KBM-7 (cell line): ENCODE results near the gene MADD.

Source experiments
- DNase-seq: peaks from one replicate; pipeline ENCODE4 v3.0.0-alpha.2; 2015
- in situ Hi-C: fragments of 300-500 bp; cut with MboI; formaldehyde crosslinking; loops from 2 replicates; pipeline ENCODE4 v1.14.3; 2020; ENCODE audit warnings: low sequenced_read_pairs, low pct_unique_long_range_greater_than_20kb, mixed read lengths

Gene MADD

DNA sequence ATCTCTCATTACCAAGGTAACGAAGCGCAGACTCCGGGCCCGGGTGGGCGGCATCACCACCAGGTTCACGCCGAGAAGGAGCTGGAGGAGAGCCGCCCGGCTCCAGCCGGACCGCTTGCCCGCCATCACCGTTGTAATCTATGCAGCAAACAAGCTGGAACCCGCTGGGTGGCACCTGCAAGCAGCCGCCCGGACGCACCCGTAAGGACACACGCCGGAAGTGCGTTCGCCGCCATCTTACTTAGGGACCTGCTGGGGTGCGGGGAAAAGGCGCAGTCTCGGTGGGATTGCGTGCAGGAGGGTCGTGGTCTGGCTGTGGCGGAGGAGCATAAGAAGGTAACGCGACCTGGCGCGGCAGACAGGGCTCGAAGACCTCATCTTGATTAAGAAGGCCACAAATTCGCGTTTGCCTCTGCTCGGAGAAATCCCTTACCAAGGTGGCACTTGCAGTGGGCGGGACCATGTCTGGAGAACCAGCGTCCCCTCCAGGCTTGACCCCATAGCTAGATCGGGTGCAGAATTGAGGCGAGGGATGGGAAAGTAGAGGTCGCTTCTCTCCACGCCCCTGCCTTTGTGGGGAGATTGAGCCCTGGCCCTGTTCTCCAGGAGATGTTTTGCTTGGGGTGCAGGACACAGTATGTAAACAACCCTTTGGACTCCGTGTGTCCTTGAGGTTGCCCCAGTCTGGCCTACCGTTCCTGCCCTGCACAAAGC lies 21.1 kb upstream of the MADD start, which contains the start of gene ACP2:
Gene ACP2, minus strand, starts transcription at position 151 of the 714 bp plus-strand sequence. Its CDS starts 25 bp downstream, at position 126.
- peak; percentile 93 for DNase-seq
- in situ Hi-C loops: no loop called here

DNA sequence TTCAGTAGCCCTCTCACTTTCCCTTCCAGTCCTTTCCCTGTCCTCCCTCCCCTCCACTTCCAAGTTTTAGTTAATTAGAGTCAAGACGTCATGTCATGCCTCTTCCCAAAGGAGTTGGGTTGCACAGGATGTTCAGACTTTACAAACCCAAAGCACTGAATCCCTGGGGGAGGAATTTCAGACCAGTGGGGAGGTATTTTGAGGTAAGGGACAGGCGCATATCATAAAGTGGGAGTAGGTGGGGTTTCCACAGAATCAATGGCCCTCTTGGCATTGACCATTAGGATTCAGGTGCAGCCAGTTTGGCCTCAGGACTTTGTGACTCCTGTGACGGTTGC lies 20.6 kb upstream of the MADD start:
- in situ Hi-C loops: no loop called here
- no peak for DNase-seq

DNA sequence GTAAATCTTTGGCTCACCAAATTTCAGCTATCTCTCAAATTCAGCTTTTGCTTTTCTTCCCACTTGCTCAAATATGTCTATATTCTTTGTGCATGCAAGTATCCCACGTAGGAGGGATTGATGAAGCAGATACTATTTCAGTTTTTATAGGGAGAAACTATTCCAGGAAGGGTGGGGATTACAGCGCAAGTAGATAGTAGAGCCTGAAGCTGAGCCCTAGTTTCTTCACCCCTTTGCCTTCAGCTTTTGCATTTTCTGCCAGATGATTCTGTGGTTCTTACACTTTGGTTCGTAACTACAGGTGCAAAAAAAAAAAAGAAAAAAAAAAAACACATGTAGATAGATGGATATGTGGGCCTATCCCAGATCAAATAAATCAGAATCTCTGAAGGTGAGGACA lies 18.2 kb upstream of the MADD start:
- in situ Hi-C loops: loop anchor here (25.0 kb wide), 2 partner anchors 89 to 161 kb away; partner anchors contain the start of gene SLC39A13
- DNase-seq: no peak

DNA sequence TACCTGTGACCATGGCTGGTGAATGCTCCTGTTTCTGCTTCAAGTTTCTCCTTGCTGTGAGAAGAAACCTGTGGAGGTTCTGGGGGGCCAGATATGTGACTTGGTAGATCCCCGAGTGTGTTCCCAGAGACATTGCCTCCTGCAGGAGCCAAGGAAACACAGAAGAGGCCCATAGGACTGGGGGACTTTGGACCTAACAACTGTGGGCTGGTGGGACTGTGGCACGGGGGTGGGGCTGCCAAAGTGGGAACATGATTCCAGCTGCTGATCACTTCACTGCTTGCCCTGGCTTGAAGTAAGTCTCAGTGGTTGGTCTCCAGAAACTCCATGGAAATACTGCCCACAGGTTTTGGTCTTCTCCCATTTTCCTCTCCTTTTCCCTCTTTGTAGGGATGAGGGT lies 16.3 kb upstream of the MADD start:
- no peak for DNase-seq
- in situ Hi-C loops: loop anchor here (25.0 kb wide), 2 partner anchors 91 to 159 kb away; partner anchors contain the start of gene SLC39A13

DNA sequence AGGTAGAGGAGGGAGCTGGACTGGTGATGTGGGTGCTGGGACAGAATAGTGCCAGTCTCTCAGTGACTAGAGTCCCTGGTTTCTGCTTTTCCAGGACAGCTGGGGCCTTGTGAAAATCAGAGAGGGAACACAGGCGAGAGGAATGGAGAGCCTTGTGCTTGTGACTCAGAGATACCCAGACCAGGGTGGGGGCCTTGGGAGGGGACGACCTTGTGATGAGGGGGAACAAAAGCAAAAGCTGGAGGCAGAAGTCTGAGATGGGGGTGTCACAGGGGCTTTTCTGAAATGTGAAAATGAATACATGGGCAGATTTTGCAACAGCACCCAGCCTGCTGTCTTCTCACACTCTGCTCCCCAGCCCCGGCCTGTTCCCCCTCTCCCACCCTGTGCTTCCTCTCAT lies 15.5 kb upstream of the MADD start:
- DNase-seq: no peak
- in situ Hi-C loops: loop anchor here (25.0 kb wide), 2 partner anchors 92 to 158 kb away; partner anchors contain the start of gene SLC39A13

DNA sequence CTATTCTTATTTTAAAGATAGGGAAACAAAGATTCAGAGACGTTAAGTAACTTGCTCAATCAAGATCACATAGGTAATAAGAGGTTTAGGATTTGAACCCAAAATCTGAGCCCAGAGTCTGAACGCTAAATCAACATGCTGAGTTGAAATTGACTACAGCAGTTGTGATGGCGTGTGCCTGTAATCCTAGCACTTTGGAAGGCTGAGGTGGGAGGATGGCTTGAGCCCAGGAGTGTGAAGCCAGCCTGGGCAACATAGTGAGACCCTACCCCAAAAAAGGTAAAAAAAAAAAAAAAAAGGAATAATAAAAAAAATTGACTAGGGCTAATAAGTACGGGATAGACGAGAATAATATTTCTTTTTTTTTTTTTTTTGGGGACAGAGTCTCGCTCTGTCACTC lies 13.6 kb upstream of the MADD start:
- in situ Hi-C loops: loop anchor here (25.0 kb wide), 2 partner anchors 94 to 156 kb away; partner anchors contain the start of gene SLC39A13
- no peak for DNase-seq

DNA sequence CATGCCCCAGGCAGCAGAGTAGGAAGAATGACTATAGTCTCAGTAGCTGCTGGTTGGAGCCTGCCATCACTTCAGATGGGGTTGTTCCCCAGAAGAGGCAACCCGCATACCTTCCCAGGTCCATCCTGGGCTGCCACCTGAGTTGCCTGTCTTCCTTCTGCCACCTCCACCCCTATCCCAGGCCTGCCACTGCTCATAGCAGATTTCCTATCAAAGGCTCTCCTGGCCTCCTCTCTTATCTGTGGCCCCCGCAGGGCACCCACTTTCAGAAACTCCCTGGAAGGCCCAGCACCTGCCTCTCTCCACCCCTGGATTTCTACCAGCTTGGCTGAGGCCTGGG lies 12.8 kb upstream of the MADD start:
- DNase-seq: no peak
- in situ Hi-C loops: loop anchor here (25.0 kb wide), 2 partner anchors 95 to 155 kb away; partner anchors contain the start of gene SLC39A13

DNA sequence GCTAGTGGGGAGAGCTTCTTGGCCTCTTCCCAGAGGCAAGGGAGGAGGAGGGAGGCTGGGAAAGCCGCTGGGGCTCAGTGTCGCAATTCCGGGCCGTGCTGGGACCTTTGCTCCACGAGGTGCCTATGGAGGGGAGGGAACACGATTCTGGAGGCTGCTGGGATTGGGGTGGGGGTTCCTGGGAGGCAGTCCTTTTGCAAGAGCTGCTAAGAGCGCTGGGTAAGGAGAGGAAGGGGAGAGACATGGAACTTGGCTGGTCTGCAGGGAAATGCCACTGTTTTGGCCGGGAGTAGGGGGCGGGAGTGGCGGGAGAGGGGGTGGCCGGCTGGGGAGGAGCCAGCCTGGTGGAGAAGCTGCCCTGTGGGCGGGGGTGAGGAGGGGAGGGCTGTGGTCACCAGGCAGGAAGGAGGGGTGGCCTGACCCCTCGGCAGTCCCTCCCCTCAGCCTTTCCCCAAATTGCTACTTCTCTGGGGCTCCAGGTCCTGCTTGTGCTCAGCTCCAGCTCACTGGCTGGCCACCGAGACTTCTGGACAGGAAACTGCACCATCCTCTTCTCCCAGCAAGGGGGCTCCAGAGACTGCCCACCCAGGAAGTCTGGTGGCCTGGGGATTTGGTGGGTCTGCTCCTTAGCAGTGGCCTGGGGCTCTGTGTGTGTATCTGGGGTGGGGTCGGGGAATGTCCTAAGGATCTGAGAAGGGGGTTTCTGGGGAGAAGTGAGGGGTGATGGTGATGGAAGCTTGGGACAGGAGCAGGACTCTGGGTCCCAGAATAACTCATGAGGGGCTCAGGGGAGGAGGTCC lies 12.2 kb upstream of the MADD start, which contains the start of gene NR1H3:
Gene NR1H3, plus strand, starts transcription at position 480 of the 800 bp plus-strand sequence. CDS start 1,221 bp downstream, outside the sequence.
- DNase-seq: peak; percentile 68
- in situ Hi-C loops: loop anchor here (25.0 kb wide), 2 partner anchors 95 to 155 kb away; partner anchors contain the start of gene SLC39A13

DNA sequence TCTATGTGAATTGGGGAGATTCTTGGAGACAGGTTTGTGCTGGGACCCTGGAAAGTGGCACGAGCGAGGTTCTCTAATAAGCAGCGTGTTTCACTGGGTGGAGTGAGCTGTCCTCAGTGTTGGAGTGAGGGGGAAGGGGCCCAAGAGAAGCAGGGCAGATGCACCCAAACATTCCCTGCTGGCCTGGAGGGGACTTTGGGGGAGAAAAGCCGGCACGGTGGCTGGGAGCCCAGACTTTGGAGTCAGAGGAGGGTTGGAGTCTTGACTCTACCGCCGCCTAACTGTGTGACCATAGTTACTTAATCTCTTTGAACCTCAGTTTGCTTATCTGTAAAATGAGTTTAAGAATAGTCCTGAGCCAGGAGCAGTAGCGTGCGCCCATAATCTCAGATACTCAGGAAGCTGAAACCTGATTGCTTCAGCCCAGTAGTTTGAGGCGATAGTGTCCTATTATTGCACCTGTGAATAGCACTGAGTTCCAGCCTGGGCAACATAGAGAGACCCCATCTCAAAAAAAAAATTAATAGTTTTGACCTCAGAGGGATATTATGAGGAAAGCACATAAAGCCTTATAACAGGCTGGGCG lies 11.5 kb upstream of the MADD start:
- in situ Hi-C loops: loop anchor here (25.0 kb wide), 2 partner anchors 96 to 154 kb away; partner anchors contain the start of gene SLC39A13
- DNase-seq: no peak

DNA sequence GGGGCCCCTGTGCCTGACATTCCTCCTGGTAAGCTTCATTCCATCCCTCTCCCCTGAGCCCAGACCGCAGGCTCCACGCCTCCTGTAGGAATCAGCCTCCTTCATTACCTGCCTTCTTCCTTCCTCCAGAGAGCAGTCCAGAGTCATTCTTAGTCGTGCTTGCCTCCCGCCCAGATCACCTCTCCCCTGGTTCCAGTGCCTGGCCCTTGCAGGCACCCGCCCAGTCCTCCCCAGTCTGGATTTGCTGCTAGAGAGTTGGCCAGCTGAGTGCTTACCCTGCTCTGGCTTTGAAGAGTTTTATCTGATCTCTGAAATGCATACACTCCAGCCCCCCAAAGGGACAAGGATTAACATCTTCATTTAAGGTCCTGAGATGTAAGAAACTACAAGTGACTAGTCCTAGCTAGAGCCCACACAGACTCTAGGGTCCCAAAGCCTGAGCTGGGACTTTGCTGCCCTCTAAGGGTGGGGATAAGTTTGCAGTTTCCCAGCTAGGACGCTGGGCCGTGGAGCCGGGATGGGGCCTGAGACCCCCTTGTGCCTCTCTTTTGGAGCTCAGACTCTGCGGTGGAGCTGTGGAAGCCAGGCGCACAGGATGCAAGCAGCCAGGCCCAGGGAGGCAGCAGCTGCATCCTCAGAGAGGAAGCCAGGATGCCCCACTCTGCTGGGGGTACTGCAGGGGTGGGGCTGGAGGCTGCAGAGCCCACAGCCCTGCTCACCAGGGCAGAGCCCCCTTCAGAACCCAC lies 10.5 kb upstream of the MADD start:
- in situ Hi-C loops: loop anchor here (25.0 kb wide), 2 partner anchors 97 to 153 kb away; partner anchors contain the start of gene SLC39A13
- peak; percentile 65 for DNase-seq

DNA sequence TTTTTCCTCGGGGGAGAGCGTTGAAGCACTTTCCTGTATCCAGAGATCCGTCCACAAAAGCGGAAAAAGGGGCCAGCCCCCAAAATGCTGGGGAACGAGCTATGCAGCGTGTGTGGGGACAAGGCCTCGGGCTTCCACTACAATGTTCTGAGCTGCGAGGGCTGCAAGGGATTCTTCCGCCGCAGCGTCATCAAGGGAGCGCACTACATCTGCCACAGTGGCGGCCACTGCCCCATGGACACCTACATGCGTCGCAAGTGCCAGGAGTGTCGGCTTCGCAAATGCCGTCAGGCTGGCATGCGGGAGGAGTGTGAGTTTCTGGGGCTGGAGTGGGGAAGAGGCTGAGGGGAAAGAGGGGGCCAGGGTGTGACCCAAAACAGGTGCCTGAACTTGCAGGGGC lies 9.6 kb upstream of the MADD start:
- in situ Hi-C loops: loop anchor here (25.0 kb wide), 2 partner anchors 98 to 152 kb away; partner anchors contain the start of gene SLC39A13
- DNase-seq: no peak

DNA sequence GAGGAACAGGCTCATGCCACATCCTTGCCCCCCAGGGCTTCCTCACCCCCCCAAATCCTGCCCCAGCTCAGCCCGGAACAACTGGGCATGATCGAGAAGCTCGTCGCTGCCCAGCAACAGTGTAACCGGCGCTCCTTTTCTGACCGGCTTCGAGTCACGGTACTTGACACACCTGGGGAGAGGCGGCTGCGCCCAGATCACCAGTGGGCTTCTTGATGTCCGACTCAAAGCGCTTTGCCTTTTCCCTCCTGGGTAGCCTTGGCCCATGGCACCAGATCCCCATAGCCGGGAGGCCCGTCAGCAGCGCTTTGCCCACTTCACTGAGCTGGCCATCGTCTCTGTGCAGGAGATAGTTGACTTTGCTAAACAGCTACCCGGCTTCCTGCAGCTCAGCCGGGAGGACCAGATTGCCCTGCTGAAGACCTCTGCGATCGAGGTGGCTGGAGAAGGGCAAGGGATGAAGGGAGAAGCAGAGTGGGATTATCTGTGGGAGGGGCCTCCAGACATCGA lies 8.6 kb upstream of the MADD start:
- in situ Hi-C loops: loop anchor here (25.0 kb wide), 2 partner anchors 99 to 151 kb away; partner anchors contain the start of gene SLC39A13

DNA sequence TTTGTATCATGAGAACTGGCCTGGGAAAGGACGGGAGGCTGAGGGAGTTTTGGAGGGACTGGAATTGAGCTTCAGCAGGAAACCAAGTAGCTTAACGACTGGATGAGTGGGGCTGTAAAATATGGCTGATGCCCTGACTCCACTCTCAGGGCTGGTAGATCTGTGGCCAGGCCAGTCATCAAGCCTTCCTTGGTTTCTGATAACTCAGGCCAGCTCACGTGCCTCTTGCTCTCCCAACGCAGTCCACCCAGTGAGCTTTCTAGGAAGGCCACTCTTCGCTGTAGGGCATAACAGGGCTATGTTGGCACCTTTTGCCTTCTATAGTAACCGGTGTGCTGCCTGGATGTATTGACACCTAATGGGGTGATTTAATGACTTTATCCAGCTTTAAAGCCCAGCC lies 5.8 kb upstream of the MADD start:
- in situ Hi-C loops: loop anchor here (25.0 kb wide), 2 partner anchors 102 to 148 kb away; partner anchors contain the start of gene SLC39A13
- no peak for DNase-seq

More for the DNA sequence above, 8.6 kb upstream of the MADD start:
- DNase-seq: no peak

DNA sequence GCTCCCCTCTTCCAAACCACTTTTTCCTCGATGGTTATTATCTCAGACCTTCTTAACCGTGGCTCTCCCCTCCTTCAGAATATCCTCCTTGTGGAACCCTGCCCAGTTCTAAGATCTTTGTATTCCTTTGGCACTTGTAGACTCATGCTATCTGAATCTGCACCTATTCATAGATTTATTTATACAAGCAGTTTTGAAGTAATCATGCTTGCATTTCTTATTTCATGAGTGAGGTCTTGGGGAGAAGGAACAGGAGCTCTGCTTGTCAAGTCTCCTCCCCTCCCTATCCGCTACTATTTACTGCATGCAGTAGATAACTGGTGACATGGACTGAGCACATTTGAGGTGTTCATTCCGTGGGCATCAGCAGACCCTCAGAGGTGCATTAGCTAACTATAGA lies 5.4 kb upstream of the MADD start:
- DNase-seq: no peak

DNA sequence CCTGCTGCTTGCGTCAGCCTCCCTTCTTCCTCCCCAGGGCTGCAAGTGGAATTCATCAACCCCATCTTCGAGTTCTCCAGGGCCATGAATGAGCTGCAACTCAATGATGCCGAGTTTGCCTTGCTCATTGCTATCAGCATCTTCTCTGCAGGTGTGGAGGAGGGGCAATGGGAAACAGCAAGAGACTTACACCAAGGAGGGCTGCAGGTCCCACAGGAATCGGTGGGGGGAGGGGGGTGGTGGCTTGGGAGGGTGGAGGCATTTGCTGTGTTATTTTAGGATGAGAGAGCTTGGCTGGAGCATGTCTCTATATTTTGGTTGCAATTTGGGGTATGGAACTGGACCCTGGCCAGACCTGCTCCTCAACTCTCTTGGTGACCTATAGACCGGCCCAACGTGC lies 2.1 kb upstream of the MADD start:
- no peak for DNase-seq
- in situ Hi-C loops: loop anchor here (25.0 kb wide), 2 partner anchors 106 to 144 kb away; partner anchors contain the start of gene SLC39A13

More for the DNA sequence above, 5.4 kb upstream of the MADD start:
- in situ Hi-C loops: loop anchor here (25.0 kb wide), 2 partner anchors 102 to 148 kb away; partner anchors contain the start of gene SLC39A13

DNA sequence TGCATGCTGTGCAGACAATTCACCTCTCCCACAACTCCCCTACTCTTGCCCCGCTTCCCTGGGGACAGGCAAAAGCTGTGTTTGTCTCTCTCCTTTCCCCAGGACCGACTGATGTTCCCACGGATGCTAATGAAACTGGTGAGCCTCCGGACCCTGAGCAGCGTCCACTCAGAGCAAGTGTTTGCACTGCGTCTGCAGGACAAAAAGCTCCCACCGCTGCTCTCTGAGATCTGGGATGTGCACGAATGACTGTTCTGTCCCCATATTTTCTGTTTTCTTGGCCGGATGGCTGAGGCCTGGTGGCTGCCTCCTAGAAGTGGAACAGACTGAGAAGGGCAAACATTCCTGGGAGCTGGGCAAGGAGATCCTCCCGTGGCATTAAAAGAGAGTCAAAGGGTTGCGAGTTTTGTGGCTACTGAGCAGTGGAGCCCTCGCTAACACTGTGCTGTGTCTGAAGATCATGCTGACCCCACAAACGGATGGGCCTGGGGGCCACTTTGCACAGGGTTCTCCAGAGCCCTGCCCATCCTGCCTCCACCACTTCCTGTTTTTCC lies 1.4 kb upstream of the MADD start:
- in situ Hi-C loops: loop anchor here (25.0 kb wide), 2 partner anchors 106 to 144 kb away; partner anchors contain the start of gene SLC39A13
- no peak for DNase-seq

DNA sequence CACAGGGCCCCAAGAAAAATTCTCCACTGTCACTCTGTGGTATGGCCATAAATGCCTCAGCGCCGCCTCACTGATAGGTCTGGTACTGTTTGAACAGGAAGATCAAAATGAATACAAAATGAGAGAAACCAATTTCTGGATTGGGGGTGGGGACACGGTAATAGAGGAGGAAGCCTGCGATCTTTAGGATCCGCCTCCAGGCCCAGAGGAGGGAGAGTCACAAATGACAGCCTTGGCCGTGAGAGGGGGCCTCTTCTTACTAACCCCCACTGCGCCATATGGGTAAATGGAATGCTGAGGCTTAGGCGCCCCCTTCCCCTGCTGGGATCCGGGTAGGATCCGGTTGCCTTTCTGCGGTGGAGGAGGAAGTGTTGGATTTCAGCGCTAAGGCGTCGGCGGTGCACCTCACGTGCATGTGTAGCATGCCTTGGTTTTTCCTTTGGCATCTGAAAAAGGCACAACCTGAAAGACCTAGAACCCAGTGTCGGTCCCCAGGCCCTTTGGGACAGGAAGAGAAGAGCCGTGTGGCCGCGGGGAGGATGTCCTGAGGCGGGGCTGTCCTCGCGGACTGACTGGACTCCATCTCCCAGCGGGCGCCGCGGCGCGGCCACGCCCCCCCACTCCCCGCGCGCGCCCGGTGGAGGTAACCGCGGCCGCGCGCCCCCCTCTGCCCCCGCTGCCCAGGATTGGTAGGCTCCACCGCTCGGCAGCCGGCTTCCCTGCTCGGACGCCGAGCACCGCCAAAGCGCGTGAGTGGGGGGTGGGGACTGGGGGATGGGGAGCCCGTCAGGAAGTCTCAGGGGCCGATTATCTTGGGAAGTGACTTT lies 718 bp upstream of the MADD start:
- in situ Hi-C loops: loop anchor here (25.0 kb wide), 2 partner anchors 107 to 143 kb away; partner anchors contain the start of gene SLC39A13
- DNase-seq: peak; percentile 99
